ENCODE results near the gene DIP2B.
"Not testable (repeated sequence)": the region's sequence is repeated elsewhere in the genome, so short reads cannot be mapped to it uniquely, and the experiment has no call there.

The DIP2B gene

GRCh38 chr12:50504798-50505674 lies at the start of gene DIP2B:
Gene DIP2B (plus strand): TSS chr12:50504985. CDS start chr12:50505141, 156 bp downstream.
- peak; percentile 82 for DNase-seq (ENCODE audit: low read depth)

DNA sequence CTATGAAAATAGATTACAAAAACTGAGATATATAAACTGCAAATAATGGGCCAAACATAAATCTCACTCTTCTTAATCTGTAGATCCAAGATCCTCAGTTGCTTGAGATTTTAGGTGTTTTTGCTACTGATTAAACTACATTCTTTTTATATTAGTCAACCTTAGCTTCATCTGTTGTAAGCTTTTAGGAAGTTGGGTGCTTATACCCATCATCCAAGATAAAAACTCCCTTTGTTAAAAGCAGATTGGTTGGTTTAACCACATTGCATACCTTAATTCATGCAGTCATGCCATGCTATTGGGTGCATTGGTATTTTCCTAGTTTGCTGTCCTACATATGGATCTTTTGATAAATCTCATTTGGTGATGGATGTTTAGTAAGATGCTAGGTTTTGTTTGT lies 46.2 kb upstream of the DIP2B start:
- no peak for DNase-seq (ENCODE audit: low read depth)

GRCh38 chr12:50467439-50467838 lies 37.3 kb upstream of the DIP2B start:
- no peak for DNase-seq (ENCODE audit: low read depth)

DNA sequence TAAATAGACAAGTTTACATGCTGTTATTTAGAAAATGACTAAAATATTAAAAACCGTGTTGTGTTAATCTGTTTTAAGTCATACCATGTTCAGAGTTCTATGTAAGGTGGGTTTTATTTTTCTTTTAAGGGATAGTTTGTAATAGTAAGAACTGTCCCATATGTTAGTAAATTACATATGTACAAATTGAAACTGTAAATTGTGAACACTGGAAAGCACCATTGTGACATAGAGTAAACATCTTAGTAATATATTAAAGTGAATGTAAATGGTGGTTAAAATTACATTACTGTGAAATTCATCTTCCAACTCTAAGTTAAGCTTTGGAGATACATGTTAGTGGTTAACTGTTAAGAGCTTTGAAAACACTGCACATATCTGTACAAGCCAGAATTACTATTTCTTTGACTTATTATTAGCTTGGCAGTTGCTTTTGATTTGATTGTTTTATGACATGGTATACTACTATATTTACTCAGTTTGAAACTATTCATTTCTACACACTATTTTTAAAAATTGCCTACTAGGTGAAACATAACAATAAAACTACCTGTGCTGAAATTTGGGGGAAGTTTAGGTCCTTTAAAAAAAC lies 27.4 kb upstream of the DIP2B start:
- DNase-seq (ENCODE audit: low read depth), result no peak

DNA sequence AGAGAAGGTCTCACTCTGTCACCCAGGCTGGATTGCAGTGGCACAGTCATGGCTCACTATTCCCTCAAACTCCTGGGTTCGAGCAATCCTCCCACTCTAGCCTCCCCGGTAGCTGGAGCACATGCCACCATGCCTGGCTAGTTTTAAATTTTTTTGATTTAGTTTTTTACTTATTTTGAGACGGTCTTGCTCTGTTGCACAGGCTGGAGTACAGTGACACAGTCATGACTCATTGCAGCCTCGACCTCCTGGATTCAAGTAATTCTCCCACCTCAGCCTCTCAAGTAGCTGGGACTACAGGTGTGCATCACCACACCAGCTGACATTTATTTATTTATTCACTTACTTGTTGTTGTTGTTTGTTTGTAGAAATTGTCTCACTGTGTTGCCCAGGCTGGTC lies 22.2 kb upstream of the DIP2B start:
- DNase-seq (ENCODE audit: low read depth), result no peak

- DNase-seq (ENCODE audit: low read depth), result no peak
Observed at GRCh38 chr12:50483488-50483887, 21.3 kb upstream of the DIP2B start.

GRCh38 chr12:50488801-50489200 lies 16.0 kb upstream of the DIP2B start:
- DNase-seq (ENCODE audit: low read depth), result no peak

DNA sequence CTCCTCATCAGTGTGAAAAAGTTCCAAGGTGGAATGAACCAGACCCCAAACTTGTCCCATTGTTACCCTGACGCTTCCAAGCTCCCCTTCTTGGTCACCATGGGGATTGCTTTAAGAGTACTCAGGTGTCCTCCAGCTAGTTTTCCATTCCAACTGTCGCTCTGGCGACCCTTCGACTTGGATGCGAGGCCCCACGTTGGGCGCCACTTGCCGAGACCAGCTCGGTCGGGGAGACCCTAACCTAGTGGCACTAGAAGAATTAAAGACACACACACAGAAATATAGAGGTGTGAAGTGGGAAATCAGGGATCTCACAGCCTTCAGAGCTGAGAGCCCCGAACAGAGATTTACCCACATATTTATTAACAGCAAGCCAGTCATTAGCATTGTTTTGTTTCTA lies 6.7 kb upstream of the DIP2B start:
- DNase-seq (ENCODE audit: low read depth), result not testable (repeated sequence)

DNA sequence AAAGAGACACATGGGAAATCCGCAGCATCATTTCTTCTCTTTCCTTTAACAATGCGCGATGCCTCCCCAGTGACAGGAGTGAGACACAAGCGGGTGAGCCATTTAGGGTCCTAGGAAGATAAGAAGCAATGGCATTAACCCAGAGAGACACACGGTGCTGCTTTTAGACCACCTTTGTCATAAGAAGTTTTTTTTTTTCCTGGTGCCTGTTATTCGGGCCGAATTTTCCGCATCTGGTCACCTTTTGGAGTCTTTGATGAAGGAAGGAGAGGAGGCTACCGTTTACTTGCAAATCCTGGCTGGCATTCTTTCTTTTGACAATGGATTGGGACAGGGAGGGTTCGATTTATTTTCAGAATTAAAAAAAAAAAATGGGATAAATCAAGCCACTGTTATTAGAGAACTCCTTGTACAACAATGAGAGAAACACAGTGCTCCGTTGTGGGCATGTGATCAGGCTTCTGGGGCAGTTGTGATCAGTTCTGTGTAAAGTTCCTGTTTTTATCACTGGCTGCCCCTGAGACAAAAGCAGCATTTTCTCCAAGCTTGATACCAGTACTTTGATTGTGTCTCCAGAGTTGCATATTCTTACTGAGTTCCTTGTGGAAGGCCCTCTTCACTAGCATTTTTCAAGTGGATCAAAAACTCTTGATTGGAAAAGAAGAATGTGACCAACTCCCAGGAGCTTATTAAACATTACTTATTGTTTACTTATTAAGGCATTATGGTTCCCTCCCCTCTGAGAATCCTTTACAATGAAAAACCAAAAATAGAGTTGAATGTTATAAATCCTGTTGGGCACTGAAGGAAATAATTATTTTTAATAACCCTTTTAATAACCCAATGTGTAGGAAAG lies 1.1 kb downstream of the DIP2B start:
- no peak for DNase-seq (ENCODE audit: low read depth)

- no peak for DNase-seq (ENCODE audit: low read depth)
Observed at GRCh38 chr12:50506753-50507473, 2.1 kb downstream of the DIP2B start.

- DNase-seq (ENCODE audit: low read depth), result no peak
Observed at GRCh38 chr12:50507474-50507838, 2.7 kb downstream of the DIP2B start.

GRCh38 chr12:50507930-50508329 lies 3.1 kb downstream of the DIP2B start:
- no peak for DNase-seq (ENCODE audit: low read depth)

- DNase-seq (ENCODE audit: low read depth), result no peak
Observed at GRCh38 chr12:50508414-50508813, 3.6 kb downstream of the DIP2B start.

DNA sequence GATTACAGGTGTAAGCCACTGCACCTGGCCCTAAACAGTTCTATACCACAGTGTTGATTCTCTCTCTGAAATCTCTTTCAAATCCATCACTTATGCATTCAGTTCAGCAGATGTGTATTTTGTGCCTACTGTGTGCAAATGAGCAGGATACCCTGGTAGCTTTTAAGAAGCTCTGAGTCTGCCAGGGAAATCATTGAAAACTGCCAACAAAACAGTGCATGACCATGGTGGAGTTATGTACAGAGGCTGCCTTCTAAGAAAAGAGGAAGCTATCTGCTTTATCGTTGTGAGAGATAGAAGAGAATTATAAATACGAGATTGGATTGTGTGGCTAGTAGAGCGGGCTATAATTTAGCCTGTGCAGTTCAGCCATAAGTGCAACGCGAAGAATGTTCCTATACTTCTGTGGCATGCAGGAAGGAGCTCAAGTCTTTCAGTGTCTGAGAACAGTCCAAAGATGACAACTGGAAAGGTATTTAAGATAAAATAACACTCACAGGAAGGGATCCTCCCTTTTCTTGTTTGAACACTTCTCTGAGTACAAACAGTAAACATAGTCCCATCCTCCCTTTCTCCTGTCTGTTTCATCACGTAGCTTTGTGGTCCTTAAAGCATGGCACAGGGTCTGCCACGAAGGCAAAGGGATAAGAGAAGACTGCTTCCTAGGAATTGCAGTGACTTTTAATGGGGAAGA lies 4.3 kb downstream of the DIP2B start:
- DNase-seq (ENCODE audit: low read depth), result no peak

DNA sequence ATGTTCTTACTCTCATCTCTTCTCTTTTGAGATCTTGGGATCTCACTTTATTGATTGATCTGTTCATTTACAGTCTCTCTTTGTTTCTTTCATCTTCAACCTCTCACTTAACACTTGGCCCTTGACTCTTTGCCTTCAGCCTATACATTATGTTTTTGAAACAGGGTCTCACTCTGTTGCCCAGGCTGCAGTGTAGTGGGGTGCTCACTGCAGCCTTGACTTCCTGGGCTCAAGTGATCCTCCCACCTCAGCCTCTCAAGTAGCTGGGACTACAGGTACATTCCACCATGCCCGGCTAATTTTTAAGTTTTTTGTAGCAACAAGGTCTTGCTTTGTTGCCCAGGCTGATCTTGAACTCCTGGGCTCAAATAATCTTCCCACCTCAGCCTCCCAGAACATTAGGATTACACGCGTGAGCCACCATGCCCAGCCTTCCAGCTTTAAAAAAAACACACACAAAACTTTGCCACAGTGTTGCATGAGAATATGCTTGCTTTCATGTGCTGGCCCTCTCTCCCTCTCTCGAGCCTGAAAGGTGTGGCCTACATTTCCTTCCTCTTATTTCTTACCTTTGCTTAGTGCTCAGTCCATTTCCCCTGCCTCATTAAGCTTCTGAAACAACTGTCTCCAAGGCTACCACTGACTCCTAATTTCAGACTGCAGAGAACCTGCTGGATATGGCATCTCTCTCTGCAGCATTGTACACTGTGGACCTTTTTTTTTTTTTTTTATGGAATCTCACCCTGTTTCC lies 9.9 kb downstream of the DIP2B start:
- no peak for DNase-seq (ENCODE audit: low read depth)

DNA sequence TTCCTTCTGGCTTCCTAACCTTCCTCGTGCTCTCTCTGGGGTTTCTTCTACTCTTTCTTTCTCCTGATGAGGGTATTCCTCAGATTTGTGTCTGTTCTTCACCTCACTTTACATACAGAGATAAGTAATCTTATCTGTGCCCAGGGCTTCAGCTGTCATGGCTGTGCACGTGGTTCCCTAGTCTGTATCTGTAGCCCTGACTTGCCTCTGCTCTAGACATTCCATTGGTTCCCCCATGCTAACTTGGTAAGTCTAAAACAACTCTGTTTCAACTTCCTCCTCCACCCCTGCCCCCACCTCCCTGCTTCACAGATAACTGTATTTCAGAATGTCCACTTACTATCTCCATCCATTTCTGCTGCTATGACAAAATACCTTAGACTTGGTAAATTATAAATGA lies 10.8 kb downstream of the DIP2B start:
- no peak for DNase-seq (ENCODE audit: low read depth)

DNA sequence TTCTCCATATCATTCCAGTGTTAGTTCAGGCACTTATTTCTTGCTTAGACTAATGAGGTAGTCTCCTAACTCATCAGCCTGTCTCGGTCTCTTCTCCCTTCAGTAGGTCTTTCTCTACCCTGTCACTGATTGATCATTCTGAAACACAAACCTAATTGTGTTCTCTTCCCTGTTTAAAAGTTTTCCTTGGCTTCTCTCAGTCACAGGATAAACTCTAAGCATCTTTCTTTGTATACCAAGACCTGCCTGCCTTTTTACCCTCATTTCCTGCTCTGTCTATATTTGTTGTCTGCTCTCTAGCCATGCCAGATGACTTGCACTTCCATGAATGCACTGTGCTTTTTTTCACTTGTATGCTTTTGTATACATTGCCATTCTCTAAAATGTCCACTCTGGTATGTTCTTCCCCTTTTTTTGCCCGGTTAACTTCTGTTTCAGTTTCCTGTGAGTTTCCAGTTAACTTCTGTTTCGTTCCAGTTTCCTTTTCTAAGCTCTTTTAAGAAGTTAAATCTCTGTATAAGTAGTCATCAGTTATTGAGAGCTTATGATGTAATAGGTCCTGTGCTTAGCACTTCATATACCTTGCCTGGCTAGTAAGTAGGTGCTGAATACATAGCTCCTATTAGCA lies 12.8 kb downstream of the DIP2B start:
- no peak for DNase-seq (ENCODE audit: low read depth)

DNA sequence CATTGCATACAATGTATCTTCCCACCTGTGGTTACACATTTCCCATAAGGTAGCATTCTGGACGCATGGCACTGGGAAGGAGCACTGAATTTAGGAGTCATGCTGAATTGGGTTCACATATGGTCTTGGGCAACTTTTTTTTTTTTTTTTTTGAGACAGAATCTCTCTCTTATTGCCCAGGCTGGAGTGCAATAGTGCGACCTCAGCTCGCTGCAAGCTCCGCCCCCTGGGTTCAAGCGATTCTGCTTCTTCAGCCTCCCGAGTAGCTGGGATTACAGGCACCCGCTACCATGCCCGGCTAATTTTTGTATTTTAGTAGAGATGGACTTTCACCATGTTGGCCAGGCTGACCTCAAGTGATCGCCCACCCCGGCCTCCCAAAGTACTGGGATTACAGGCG lies 13.3 kb downstream of the DIP2B start:
- DNase-seq (ENCODE audit: low read depth), result no peak

- DNase-seq (ENCODE audit: low read depth), result no peak
Observed at GRCh38 chr12:50519353-50519752, 14.6 kb downstream of the DIP2B start.
